GM23338 (cell line): Measurements from ENCODE around the gene CTU2.
A peak's percentile ranks its signal among the peaks of the same experiment; 100 is the strongest.

Experiments used
- CTCF ChIP-seq, 2 experiments: fragments of 200-600 bp in 1 of 2; sonication (generic) in 1 of 2; conservative IDR thresholded peaks; 2 replicates each; pipeline versions ENCODE4 v1.5.1 to v1.6.1; 2016 to 2017; ENCODE audit warnings: antibody characterized with exemption in 2 of 2, low read depth in 2 of 2, mild to moderate bottlenecking in 2 of 2, moderate library complexity in 1 of 2
- POLR2AphosphoS5 ChIP-seq: IDR thresholded peaks from 2 replicates; pipeline ENCODE4 v1.6.1; 2016; ENCODE audit warnings: antibody characterized with exemption, low read depth

GRCh38 chr16:88672776-88673175 lies 33.5 kb upstream of the CTU2 start:
- peak; percentile 56 to 75 for TF ChIP-seq CTCF (conservative IDR thresholded peaks at IDR 0.05; ENCODE audit: low read depth in 2 of 2)
- TF ChIP-seq POLR2AphosphoS5: no peak
